DMS53 (cell line): Measurements from ENCODE around the gene ATP8A2.

Experiments
- DNase-seq: peaks from one replicate; lab custom pipeline; 2025; lab: John Stamatoyannopoulos, UW

The ATP8A2 gene

DNA sequence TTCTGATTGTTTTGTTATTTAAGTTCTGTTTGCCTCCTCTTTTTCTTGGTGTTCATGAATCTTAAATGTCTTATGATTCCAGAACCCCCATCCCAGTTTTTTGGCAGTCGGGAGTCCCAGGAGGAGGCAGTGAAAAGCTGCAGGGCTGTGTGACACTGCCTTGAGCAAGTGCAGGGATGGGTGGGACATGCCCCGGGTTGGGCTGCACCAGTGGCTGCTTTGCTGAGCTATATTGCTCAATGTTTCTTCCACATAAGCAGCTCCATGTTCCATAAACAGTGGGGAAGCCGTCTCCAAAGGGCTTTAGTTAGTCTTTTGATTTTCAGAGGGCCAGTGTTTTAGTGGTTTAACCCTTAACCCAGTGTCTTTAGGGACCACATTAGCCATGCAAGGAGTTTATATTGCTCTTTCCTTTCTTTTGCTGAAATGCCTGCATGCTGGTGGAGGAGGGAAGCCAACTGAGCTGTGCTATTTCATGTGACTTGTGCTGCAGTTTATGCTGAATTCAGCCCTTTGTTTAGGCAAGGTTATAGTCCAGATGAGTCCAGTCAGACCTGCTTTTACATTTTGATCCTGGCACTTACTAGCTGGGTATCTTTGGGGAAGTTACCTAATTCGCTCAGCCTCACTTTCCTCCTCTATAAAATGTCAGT, 13.1 kb downstream of the ATP8A2 start:
- DNase-seq, result no peak

DNA sequence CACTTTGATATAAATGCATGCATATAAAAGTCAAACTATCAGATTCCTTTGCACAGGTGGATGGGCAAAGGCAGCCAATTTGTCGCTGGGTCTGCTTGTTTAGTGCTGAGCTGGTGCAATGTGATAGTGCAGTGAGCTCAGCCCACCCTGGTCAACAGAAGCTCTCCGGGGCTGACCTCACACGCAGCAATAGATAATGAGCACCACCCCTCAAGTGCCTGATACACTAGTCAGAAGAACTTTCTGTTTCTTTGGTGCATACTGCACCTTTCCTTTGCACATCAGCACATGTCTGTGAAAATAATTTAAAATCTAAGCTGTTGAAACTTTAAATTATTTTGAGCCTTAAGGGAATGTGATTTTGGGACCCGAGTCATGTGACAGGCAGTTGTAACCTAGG, 20.2 kb downstream of the ATP8A2 start:
- no peak for DNase-seq

DNA sequence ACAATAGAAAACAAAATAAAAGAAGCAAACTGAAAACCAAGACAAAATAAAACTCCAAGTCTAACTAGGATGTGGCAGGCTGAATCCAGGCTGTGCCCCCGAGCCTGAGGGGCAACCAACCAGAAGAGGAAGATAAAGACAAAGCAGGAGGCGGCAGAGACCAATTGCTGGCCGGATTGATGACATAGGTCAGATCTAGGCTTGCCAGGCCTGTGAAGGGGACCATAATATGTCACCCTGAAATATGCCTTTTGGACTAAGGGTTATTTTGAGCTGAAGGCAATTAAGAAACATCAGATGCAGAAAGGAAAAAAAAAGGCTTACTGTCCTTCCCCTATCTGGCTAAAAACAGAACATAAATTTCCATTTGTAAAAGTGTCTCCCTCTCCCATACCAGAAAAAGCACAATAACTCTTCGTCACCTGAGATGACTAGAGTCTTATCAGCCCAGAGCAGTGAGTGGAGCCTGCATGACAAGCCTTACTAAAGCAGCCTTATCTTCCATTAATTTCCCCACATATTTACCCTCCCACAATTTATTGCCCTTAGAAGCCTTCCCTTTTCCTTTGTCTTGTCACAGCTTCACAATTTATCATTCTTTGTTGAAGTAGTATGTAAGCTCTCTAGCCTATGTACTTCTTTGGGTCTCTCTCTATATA, 22.8 kb downstream of the ATP8A2 start:
- DNase-seq, result no peak

DNA sequence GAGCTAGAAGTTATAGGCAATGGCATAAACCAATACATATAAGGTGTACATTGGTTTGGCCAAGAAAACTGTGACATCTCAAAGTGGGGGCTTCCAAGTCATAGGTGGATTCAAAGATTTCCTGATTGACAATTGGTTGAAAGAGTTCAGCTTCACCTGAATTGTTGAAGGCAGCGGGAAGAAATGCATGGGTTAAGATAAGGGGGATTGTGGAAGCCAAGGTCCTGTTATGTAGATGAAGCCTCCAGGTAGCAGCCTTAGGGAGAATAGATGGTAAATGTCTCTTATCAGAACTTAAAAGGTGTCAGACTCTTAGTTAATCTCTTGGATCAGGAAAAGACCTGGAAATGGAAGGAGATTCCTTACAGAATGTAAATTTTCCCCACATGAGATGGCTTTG, 26.0 kb downstream of the ATP8A2 start:
- no peak for DNase-seq

DNA sequence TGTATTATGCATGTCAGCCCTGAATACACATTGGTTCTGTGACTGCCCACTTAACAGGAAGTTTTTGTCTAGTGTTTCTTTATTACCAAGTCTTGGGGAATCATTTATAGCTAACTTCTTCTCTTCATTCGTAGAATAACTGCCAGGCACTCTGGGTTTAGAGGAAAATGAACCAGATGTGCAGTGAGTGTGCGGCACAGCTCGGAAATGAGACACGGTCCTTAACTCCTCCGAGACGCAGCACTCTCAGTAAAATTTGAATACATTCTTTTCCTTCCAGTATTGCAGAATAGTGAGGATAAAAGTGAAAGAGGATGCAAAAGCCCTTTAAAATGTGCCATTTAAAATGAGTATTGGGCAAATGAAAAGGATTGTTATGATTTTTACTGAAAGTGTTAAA, 29.2 kb downstream of the ATP8A2 start:
- no peak for DNase-seq

DNA sequence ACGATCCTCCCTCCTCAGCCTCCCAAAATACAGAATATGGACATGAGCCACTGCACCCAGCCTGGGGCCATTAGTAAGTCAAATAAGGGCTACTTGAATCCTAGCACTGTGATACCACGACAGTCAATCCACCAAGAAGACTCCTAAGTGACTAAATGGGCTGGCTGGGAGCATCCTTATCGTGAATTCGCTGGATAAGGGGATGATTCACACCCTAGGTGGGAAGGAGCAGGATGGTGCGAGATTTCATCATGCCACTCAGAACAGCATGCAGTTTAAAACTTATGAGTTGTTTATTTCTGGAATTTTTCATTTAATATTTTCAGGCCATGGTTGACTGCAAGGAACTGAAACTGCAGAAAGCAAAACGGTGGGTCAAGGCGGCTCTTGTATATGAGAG, 30.2 kb downstream of the ATP8A2 start:
- no peak for DNase-seq

DNA sequence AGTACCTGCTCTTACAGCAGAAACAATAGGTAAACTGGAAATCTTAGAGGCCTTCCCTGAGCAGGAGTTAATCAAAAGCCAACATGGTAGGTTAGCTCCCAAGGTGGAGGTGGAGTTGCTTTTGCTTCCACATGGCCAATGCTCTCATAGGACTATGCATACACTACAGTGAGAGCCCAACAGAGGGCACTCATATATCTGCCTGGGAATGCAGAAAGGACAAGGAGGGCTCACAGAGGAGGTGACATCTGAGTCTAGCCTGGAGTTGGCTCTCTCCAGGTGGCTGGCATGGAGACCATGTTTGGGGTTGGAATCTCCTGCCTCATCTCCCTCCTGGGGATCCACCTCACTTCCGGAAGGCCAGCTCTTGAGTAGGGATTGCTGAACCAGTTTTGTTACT, 34.6 kb downstream of the ATP8A2 start:
- peak; percentile 61 for DNase-seq

DNA sequence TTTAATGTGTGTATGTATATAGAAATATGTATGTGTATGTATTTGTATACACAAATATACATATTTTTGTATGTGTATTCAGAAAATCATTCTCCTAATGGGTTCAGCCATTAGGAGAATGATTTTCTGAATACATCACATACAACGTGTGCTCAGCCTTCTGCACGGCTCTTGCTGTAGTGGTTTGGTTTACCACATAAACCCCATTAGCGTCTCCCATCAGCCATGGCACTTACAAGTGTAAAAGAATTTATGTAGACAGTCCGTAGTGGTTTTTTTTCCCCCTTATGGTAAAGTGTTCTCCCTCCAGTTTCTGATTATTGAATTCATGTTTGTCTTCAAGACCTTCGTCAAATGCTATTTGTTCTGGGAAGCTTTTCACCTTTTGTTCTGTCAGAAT, 38.2 kb downstream of the ATP8A2 start:
- no peak for DNase-seq

DNA sequence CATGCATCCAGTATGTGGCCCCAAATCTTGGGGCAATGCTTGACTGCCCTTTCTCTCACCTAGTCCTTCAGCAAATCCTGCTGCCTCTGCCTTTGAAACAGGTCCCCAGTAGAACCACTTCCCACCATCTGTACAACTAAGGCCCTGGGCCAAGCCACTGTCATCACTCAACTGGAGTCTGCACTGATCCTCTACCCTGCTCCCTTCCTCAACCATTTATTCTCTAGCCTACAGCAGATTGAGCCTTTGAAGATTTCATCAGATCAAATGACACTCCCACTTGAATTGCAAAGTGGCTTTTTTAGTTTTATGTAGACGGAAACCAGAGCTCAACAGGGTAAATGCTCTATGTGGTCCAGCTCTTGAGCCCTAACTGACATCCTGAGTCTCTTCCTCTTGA, 43.5 kb downstream of the ATP8A2 start:
- DNase-seq, result peak; percentile 21

DNA sequence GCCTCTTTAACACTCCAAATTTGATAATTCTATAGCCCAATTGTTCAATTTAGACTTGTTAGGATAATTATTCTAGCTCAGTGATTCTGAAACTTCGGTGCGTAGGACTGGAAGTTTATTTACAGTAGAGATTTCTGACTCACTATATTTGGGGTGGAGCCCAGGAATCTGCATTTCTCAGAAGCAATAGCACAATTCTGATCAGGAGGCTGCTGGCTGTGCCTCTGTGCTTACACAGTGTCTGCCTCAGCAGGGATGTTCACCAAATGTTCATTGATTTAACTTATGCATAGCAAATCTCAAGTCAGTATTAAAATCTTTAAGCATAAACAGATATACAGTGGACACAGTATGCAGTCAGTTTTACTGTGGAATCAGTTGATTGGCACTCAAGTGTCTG, 45.8 kb downstream of the ATP8A2 start:
- no peak for DNase-seq

DNA sequence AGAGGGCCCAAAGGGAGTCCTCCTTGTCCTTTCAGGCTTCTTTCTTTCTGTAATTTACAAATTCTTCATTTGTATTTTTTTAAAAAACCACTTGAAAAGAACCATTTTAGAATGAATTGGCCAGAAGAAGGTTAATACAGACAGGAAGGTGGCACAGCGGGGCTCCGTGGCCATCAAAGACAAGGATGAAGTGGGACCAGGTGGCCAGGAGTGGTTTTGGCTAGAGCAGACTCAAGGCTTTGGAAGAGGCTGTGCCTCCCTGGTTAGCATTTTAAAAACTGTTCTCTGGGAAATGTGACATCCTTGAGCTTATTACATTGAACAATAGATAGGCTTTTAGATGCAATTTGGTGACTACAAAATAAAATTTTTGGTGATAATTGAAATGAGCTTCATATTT, 48.4 kb downstream of the ATP8A2 start:
- DNase-seq, result peak; percentile 19

DNA sequence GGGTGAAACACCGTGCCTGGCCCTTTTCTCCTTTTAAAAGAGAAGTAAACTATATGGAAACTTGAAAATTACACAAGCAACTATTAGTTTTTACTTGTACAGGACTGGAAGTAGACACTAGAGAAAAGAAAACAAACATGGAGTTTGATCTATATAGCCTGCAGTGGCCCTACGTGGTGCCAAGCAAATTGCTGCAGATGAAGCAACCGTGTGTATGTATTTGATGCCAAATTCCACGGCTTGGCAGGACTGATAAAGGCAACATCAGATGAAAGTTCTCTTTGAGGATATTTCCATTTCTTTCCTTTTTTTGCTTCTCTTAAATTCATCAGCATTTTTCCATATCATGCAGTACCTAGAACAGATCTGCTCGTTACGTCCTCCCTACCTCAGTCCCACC, 49.8 kb downstream of the ATP8A2 start:
- DNase-seq, result no peak

DNA sequence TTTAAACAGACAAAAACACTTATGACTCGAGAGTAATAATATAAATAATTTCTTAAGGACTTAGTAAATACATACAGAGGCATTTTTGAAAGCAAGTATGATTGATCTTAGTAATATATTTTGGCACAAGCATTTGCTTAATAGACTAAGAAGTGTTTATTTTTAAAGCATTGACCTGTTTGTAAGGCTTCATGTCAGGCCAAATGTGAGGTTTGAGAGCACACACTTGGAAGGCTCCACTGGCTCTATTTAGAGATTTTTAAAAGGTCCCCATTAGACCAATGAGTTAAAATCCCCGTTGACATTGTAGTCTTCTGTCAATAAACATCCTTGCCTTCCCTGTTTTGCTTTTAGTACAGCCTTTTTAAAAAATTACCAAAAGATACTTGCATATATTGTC, 50.4 kb downstream of the ATP8A2 start:
- DNase-seq, result peak; percentile 31

DNA sequence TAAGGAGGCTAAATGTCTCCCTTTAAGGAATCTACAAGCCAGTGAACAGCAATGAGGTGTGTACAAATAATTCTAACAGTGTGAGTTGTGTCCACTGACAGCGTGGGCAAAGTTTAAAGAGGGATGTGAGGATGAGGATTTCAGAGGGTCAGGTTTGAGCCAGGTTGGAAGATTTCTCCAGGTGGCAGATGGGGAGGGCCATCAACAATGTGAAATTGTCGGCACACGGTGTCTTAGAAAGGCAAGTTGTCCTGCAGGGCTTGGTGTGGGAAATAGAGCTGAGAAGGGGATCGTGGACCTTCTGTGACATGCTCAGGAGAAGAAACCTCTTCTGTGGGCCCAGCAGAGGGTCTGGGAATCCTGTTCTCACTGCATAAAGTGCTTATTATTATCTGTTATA, 52.1 kb downstream of the ATP8A2 start:
- DNase-seq, result no peak

DNA sequence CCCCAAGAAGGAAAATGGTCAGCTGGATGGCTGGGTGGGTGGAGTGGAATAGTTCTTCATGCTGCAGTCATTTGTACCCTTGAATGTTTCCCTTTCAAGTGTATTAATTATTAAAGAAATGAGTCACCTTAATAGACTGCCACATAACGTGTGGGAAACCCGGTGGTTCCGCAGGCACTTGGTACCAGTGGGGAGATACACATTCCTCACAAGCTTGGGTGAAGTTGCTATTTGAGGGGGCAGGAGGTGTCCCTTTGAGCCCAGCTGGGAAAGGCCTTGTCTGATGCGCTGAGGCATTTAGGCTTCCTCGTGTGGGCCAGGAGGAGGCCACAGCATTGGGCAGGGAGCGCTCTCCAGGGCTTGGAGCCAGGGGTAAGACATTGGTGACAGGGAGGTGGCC, 57.7 kb downstream of the ATP8A2 start:
- DNase-seq, result peak; percentile 6

DNA sequence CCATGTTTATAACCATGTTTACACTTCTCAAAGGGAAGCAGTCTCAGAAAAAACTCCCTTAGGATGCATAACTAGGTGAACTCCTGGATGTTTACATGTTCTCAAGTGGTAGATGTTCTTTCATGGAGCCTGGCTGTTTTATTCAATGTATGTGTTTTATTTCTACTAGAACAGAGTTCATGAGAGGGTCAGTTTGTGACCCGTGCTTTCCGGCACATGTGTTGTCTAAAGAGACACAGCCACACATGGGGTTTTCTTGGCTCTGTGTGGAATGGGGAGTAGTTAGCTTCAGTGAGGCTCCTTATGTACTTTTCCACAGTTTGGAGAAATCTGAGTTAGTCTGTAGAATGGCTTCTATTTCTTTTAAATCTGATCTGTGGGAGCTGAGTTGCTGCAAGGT, 60.9 kb downstream of the ATP8A2 start:
- peak; percentile 24 for DNase-seq

DNA sequence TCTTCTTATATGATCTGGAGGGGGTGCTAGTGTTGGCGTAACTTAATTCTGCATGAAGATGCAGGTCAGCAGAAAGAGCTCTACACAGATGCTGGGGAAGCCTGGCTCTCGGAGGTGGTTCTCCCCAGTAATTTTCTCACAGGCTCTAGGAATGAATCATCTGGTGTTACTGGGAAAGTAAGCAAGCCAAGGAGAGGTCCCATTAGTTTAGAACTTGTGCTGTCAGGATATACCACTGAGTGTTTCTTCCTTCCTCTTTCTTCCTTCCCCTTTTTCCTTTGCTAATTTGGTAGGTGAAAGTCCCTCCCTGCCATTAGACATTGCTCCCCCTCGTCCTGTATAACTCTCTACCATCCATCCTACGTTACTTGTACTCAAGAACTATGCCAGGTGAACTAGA, 68.3 kb downstream of the ATP8A2 start:
- no peak for DNase-seq

DNA sequence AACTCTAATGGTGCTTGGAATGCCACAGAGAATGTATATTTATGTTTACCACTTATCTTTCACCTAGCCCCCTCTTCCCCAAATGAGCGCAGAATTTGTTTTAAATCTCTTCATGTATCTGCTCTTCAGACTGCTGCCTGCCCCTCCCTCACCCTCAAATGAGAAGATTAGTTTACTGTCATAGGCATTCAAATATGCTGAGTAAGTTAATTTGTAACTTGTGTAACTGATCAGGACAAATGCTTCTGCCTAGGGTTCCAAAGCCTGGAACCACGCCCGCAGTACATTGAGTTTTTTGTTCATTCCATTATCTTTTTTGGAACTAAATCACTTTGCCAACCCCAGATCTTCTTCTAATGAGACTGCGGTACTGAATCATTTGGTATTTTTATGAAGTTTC, 74.5 kb downstream of the ATP8A2 start:
- no peak for DNase-seq

DNA sequence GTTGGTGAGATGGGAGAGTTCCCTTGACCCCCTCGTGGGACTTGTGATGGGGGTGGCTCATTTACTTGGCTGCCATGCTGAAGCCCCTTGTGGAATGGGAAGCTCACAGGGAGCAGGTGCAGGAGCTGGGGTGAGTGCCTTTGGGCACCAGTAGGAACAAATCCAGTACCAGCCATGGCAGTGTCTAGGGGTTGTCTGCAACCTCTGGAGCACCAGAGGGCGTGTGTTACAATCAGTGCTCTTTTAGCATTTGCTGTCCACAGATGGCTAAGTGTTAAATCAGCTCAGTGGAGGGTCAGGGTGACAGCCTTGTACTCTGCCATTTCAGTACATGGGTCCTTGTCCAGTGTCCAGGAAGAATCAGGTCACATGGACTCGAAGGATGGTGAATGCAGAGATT, 75.6 kb downstream of the ATP8A2 start:
- DNase-seq, result no peak

DNA sequence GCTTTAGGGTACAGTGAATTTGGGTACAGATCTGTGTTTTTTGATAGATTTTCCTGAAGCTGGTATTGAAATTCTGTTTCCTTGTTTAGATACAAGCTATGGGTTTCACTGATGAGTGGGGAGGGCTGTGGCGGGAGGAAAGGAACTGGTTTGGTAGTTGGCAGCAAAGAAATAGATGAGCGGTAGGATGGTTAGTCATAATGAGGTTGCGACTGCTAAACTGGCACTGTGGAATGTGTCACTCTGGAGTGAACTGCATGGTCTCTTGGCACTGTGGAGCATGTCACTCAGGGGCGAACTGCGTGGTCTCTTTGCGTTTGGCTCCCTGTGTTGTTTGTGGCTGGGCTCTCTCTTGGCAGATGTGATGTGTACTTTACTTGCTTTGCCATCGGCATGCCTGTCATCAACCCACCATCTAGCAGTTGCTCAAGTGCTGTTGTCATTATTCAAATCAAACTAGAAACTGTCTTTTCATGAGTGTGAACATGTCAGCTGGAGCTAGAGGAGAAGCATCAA, 82.1 kb downstream of the ATP8A2 start:
- no peak for DNase-seq

DNA sequence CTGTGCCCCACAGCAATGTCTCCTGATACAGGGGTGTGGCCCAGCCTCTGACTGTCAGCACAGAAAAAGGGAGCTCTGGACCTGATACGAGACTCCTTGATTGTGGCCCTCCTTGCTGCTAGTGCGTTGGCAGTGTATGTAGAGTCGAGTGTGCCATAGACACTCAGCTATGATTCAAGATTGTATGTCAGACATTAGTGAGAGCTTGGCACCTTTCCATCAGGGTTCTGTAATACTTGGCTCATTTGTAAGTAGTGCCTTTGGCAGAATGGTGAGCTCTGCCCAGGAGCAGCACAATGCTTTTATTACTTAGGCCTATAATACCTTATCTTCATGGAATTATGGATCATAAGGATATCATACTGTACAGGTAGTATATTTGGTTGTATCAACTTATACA, 83.4 kb downstream of the ATP8A2 start:
- DNase-seq, result peak; percentile 8

DNA sequence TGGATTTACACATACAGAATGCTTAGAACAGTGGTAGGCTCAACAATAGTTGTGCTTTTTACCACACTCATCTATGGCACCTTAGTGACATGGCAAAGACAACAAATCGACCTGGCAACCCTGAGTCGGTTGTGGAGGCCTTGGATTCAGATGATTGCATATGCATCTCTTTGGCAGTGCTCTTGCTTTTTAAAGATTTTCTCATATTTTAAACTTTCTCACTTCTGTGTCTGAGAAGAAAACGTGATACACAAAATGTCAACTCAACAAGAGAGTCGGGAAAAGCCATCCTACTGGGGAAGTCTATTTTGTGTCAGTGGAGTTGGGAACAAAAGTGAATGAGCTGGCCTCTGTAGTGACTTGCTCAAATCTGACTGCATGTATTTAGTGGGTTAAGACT, 85.8 kb downstream of the ATP8A2 start:
- no peak for DNase-seq

DNA sequence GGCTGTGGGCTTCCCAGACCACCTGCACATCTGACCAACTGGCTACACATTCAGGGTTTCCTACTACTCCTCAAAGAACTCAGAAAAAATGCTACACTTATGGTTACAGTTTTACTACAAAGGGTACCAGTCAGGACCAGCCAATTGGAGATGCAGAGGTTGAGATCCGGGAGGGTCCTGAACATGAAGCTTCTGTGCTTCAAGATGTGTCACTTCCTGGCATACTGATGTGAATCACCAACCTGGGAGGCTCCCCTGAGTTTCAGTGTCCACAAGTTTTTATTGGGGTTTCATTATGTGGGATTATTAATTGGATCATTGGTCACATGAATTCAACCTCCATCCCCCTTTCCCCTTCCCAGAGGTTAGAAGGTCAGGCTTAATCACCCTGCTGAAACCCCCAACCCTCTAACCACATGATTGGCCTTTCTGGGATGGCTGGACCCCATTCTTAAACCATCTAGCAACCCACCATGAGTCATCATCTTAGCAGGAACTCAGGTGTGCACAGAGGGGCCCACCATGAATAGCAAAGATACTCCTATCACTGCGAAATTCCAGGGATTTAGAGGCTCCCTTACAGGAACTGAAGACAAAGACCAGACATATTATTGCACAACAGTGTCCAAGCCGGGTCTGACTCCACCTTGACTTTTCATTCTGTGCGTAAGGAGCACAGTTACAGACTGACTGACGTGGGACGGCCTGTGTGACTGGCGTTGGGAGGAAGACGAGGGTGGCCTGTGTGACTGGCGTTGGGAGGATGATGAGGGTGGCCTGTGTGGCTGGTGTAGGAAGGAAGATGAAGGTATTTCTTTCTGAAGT, 90.7 kb downstream of the ATP8A2 start:
- no peak for DNase-seq
